Stimulated activated CD4-positive, alpha-beta T cell treated with anti-CD3 and anti-CD28 coated beads, Interleukin-1b, Interleukin-23, amount 100 ng/mL, for 24 hours (primary cell): ENCODE data around the gene FN3K.

Experiments used
- DNase-seq, 4 experiments: peaks; one replicate each; pipeline ENCODE4 v3.0.0-alpha.2; 2020; ENCODE audit warnings: low read depth in 4 of 4, low spot score in 1 of 4

The FN3K gene

DNA sequence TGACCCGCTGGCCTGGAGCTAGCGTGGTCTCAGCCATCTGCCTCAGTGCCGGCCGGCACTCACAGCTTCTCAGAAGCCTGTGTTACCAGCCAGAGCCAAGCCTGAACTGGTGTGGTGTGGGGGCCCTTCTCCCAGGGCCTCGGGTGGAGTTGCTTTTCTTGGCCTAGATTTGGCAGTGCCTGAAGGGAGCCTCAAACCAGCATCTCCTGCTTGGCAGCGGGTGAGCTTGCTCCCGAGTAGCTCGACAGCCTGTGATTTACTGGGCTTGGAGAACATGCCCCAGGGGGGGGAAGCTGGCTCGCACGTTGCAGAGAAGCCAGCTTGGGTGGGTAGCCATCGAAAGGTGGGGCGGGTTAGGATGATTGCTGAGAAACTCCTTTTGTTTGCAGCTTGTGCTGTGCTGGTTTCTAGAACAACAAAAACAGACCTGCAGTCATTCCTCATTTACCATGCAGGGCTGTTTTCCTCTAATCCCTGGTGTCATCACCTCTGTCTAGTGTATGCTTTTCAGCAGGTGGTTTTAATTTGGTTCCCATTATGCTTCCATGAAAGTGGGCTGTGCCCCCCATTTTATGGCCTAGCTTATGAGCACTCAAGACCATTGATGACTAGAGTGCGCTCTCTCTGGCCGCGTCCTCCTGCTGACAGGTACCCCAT, 58.7 kb downstream of the FN3K start:
- DNase-seq = no peak

DNA sequence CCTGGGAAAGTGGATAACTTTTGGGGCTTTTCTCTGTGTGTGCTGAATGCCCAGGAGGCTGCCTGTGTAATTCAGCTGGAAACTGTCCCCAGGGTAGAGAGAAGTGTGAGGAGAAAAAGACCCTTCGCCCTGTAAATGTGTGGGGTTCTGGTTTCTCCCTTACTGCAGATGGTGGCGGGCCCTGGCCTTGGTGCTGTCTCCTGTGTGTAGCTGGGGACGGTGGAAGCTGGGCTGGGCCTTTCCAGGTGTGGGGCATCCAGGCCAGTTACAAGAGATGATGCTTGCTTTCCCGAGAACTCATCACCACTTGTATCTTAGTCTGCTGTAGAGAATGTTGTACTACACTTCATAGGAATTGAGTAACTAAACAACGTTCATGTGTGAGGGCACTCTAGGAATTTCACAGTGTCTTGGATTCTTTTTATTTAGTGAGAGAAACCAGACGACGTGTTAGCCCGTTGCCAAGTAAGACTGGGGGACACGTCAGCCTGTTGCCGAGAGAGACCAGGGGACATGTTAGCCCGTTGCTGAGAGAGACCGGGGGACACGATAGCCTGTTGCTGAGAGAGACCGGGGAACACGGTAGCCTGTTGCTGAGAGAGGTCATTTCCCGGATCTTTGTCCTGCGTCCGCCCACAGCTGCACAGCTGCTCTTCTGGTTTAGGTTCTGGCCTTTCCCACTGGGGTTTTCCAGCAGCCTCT, 59.5 kb downstream of the FN3K start:
- no peak for DNase-seq

DNA sequence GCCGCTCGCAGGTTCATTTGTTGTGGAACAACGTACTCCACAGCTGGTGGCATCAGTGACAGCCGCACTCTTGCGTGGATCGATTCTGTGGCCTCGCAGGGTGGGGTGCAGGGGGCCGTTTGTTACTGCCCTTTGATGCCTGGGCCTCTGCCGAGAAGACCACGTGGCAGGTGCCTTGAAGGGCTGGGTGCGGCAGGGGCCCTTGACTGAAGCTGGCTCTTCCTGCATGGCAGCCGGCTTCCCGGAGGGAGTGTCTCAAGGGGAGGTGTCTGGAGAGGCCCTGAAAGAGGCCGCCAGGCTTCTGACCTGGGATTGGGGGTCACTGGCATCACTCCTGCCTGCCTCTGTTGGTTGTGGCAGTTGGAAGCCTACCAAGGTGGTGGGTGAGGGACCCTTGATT, 60.2 kb downstream of the FN3K start:
- no peak for DNase-seq

DNA sequence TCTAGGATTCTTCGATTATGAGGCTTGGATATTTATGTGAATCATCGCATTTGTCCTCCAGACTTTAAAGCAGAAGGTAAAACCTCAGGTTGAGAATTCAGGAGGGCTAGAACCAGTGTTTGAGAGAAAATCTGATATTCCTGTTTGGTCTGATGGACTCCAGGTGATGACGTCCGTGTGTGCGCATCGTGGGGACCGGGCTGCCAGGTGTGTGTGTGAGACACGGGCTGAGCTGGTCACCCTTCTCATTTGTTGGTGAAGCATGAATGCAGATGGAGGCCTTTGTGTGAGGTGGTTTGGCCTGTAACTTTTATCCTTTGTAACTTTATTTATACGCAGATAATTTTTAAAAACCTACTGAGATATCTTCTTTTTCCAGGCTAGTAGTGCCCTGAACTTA, 61.6 kb downstream of the FN3K start:
- DNase-seq = no peak

DNA sequence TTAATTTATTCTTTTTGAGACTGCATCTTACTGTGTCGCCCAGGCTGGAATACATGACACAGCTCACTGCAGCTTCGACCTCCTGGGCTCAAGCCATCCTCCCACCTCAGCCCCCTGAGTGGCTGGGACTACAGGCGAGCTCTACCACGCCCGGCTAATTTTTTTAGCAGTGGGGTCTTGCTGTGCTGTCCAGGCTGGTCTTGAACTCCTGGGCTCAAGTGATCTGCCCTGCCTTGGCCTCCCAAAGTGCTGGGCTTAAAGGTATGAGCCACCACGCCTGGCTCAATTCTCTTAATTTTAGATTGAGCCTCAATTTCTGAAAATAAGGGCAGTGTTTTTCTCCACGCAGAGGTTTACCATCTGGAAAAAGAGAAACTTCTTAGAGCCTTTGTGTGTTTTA, 63.3 kb downstream of the FN3K start:
- DNase-seq = no peak

DNA sequence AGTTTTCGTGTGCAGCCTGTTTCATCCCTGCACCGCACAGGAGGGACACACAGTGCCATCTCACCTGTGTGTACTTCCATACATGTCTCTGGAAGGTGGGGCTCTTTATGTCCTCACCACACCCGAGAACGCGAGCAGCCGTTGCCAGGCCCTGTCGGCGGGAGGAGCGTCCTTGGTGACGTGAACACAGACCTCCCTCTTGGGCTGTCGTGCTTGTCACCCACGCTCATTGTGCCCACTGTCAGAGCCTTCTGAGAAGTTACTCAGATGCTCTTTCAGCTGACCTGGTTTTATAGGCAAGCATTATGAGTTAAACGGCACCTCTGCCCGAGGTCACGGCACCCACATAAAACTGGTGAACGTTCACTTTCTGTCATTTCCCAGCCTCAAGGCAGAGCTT, 64.2 kb downstream of the FN3K start:
- no peak for DNase-seq
